ENCODE data around the gene SLFN12L.

DNA sequence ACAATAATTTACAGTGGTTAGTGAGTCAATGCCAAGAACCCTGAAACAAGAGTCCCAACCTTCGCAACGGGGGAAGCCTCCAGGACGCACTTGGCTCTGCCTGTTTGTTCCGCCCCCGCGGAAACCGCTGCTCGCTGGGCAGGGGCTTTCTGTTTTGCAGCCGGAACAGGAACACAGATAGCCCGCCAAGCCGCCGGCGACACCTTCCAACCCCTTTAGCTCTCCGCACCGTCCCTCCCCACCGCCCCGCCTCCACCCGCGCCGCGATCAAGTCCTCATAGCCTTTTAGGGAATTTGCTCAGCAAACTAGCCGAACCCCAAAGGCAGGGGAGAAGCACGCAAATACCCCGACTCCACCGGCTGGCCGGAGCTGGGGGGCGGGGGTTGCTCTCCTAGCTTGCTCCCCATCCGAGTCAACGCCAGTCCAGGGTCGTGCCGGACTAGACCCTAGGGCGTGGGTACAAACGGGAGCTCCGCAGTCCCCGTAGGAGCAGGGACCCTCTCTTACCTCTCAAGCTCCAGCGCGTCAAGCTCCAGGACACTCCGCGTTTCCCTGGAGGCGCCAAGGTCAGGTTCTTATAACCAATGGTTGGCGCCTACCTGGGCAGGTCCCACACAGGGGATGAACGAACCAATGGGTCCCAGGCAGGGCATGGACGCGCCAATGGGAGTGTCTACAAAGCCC, 89.1 kb downstream of the SLFN12L start, which contains the start of gene SLFN13:
- TF ChIP-seq, protein P1, sequence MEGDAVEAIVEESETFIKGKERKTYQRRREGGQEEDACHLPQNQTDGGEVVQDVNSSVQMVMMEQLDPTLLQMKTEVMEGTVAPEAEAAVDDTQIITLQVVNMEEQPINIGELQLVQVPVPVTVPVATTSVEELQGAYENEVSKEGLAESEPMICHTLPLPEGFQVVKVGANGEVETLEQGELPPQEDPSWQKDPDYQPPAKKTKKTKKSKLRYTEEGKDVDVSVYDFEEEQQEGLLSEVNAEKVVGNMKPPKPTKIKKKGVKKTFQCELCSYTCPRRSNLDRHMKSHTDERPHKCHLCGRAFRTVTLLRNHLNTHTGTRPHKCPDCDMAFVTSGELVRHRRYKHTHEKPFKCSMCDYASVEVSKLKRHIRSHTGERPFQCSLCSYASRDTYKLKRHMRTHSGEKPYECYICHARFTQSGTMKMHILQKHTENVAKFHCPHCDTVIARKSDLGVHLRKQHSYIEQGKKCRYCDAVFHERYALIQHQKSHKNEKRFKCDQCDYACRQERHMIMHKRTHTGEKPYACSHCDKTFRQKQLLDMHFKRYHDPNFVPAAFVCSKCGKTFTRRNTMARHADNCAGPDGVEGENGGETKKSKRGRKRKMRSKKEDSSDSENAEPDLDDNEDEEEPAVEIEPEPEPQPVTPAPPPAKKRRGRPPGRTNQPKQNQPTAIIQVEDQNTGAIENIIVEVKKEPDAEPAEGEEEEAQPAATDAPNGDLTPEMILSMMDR (IDR thresholded peaks at IDR 0.05) = no peak
- no peak for TF ChIP-seq POLR2A (IDR thresholded peaks at IDR 0.05)

All from tibial nerve (tissue), 3 donors.